Loucy (cell line): ENCODE measurements around the gene TGDS.

ENCODE experiments used
- EZH2phosphoT487 ChIP-seq: fragments of 200-600 bp; IDR thresholded peaks from 2 replicates; pipeline ENCODE4 v1.6.1; 2018; ENCODE audit warnings: antibody characterized with exemption, mild to moderate bottlenecking, moderate library complexity, borderline replicate concordance
- TF ChIP-seq, protein P1 (sequence below): fragments of 200-600 bp; sonication (generic); conservative IDR thresholded peaks from 2 replicates; pipeline ENCODE4 v1.5.1; 2014; ENCODE audit warnings: mild to moderate bottlenecking, antibody characterized with exemption, low read length

GRCh38 chr13:94537740-94538630 lies 58.0 kb downstream of the TGDS start:
- TF ChIP-seq, protein P1, sequence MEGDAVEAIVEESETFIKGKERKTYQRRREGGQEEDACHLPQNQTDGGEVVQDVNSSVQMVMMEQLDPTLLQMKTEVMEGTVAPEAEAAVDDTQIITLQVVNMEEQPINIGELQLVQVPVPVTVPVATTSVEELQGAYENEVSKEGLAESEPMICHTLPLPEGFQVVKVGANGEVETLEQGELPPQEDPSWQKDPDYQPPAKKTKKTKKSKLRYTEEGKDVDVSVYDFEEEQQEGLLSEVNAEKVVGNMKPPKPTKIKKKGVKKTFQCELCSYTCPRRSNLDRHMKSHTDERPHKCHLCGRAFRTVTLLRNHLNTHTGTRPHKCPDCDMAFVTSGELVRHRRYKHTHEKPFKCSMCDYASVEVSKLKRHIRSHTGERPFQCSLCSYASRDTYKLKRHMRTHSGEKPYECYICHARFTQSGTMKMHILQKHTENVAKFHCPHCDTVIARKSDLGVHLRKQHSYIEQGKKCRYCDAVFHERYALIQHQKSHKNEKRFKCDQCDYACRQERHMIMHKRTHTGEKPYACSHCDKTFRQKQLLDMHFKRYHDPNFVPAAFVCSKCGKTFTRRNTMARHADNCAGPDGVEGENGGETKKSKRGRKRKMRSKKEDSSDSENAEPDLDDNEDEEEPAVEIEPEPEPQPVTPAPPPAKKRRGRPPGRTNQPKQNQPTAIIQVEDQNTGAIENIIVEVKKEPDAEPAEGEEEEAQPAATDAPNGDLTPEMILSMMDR = no peak
- TF ChIP-seq EZH2phosphoT487 = no peak
